Progenitor cell of endocrine pancreas (in vitro differentiated cells): ENCODE results near the gene CCNQ. TPM values are rescaled to one million over a fixed set of nuclear protein-coding genes. Genes with fewer than 3 reads are reported as not detected.

Experiments
- DNase-seq: peaks from one replicate; pipeline ENCODE4 v3.0.0; 2021; ENCODE audit warnings: low spot score; ENCODE audit not compliant: unreplicated experiment
- H3K27ac Mint-ChIP-seq: 2 replicates; pipeline ENCODE4 v1.8.0; 2021; ENCODE audit warnings: mild to moderate bottlenecking, moderate library complexity, mixed read lengths
- H3K27me3 Mint-ChIP-seq: 2 replicates; pipeline ENCODE4 v1.8.0; 2021; ENCODE audit warnings: mixed read lengths
- H3K36me3 Mint-ChIP-seq: 2 replicates; pipeline ENCODE4 v1.8.0; 2022; ENCODE audit warnings: mixed read lengths; ENCODE audit not compliant: insufficient read depth
- H3K4me1 Mint-ChIP-seq: 2 replicates; pipeline ENCODE4 v1.8.0; 2021; ENCODE audit warnings: low read depth, mixed read lengths
- H3K4me3 Mint-ChIP-seq: 2 replicates; pipeline ENCODE4 v1.8.0; 2021; ENCODE audit warnings: low read depth, mild to moderate bottlenecking, moderate library complexity, mixed read lengths
- H3K9me3 Mint-ChIP-seq: 2 replicates; pipeline ENCODE4 v1.8.0; 2021; ENCODE audit warnings: low read depth, mixed read lengths
- CTCF ChIP-seq: fragments of 200-600 bp; sonication (generic); IDR thresholded peaks from one replicate; pipeline ENCODE4 v1.5.0; 2021; ENCODE audit warnings: antibody characterized with exemption, mild to moderate bottlenecking; ENCODE audit not compliant: unreplicated experiment
- total RNA-seq: library from RNA; stranded (reverse); gene quantifications from 2 replicates; pipeline ENCODE4 v1.2.1, GENCODE V29; 2021

Gene CCNQ
- total RNA-seq, 1 donor from 2014 or later = 19.2 TPM

- H3K36me3 Mint-ChIP-seq = no peaks in the 10 kb centered on the region
- peaks cover 17% of the 10 kb centered on the region for H3K27me3 Mint-ChIP-seq
- peaks cover 3% of the 10 kb centered on the region for H3K4me1 Mint-ChIP-seq
- H3K27ac Mint-ChIP-seq = no peak overlapping the region
- no peak for TF ChIP-seq CTCF
- peaks cover 11% of the 10 kb centered on the region for H3K9me3 Mint-ChIP-seq
- no peak for DNase-seq
- H3K4me3 Mint-ChIP-seq = no peak overlapping the region
Measured at GRCh38 chrX:153578889-153579288, 20.1 kb downstream of the CCNQ start.

GRCh38 chrX:153578200-153578835, 20.6 kb downstream of the CCNQ start:
- H3K27ac Mint-ChIP-seq = no peak overlapping the region
- H3K36me3 Mint-ChIP-seq = no peaks in the 10 kb centered on the region

GRCh38 chrX:153576961-153577360, 22.0 kb downstream of the CCNQ start:
- H3K36me3 Mint-ChIP-seq = no peaks in the 10 kb centered on the region
- H3K27me3 Mint-ChIP-seq = peaks cover 18% of the 10 kb centered on the region
- H3K4me1 Mint-ChIP-seq = no peaks in the 10 kb centered on the region
- no peak overlapping the region for H3K27ac Mint-ChIP-seq
- TF ChIP-seq CTCF = no peak
- peaks cover 5% of the 10 kb centered on the region for H3K9me3 Mint-ChIP-seq
- no peak overlapping the region for H3K4me3 Mint-ChIP-seq
- DNase-seq = no peak

More at GRCh38 chrX:153578200-153578835, 20.6 kb downstream of the CCNQ start:
- no peak for TF ChIP-seq CTCF
- Mint-ChIP-seq H3K27me3 (peaks cover 18% of the 10 kb centered on the region), H3K4me3 (no peak overlapping the region), H3K4me1 (peaks cover 3% of the 10 kb centered on the region), H3K9me3 (peaks cover 6% of the 10 kb centered on the region)
- DNase-seq = no peak

GRCh38 chrX:153576239-153576870, 22.6 kb downstream of the CCNQ start:
- Mint-ChIP-seq H3K9me3 (peaks cover 5% of the 10 kb centered on the region), H3K27me3 (peaks cover 18% of the 10 kb centered on the region), H3K27ac (no peak overlapping the region), H3K4me3 (no peak overlapping the region), H3K4me1 (no peaks in the 10 kb centered on the region), H3K36me3 (no peaks in the 10 kb centered on the region)
- TF ChIP-seq CTCF = no peak
- DNase-seq = no peak

DNA sequence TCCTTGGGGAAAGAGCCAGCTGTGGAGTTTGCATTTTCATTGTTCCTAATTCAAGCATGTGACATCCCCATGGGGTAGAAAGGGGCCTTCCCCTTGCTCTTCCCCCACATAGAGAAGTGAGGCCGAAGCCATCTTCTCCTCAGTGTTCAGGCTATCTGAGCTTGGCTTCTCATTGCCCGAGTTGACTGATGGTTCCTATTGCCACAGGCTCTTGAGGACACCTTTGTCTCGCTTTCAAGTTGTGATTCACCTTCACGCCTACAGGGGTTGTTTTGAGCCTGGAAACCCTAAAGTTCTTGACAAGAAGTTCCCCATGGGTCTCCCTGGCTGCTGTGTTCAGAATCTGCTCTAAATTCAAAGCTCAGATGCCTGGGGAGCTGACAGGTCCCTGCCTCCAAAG, 25.0 kb downstream of the CCNQ start:
- no peak for DNase-seq
- Mint-ChIP-seq H3K4me1 (no peaks in the 10 kb centered on the region), H3K27me3 (peaks cover 12% of the 10 kb centered on the region), H3K9me3 (peaks cover 4% of the 10 kb centered on the region), H3K4me3 (no peak overlapping the region), H3K27ac (no peak overlapping the region), H3K36me3 (no peaks in the 10 kb centered on the region)
- TF ChIP-seq CTCF = peak; percentile 15
